Sigmoid colon (tissue), 4 donors: ENCODE results near the gene PRCC.

Experiments
- EP300 ChIP-seq, 4 donors: sonication (generic); formaldehyde crosslinking; IDR thresholded peaks; one replicate each; pipeline ENCODE4 v1.6.1; 2017; ENCODE audit warnings: antibody characterized with exemption in 4 of 4
- POLR2A ChIP-seq, 2 donors: fragments of 450-650 bp; IDR thresholded peaks; one replicate each; pipeline ENCODE4 v1.6.1; 2016; ENCODE audit warnings: antibody characterized with exemption in 2 of 2, mild to moderate bottlenecking in 2 of 2, moderate library complexity in 2 of 2
- POLR2AphosphoS5 ChIP-seq, 4 donors: sonication (generic); formaldehyde crosslinking; IDR thresholded peaks; one replicate each; pipeline ENCODE4 v1.6.1; 2017; ENCODE audit warnings: antibody characterized with exemption in 4 of 4
- TF ChIP-seq, protein P1 (sequence below), 4 experiments: fragments of 450-650 bp in 3 of 4; fragments of 200-600 bp in 1 of 4; IDR thresholded peaks; one replicate each; pipeline ENCODE4 v1.5.1; 2016 to 2019; ENCODE audit warnings: antibody characterized with exemption in 4 of 4, mild to moderate bottlenecking in 3 of 4, moderate library complexity in 2 of 4

DNA sequence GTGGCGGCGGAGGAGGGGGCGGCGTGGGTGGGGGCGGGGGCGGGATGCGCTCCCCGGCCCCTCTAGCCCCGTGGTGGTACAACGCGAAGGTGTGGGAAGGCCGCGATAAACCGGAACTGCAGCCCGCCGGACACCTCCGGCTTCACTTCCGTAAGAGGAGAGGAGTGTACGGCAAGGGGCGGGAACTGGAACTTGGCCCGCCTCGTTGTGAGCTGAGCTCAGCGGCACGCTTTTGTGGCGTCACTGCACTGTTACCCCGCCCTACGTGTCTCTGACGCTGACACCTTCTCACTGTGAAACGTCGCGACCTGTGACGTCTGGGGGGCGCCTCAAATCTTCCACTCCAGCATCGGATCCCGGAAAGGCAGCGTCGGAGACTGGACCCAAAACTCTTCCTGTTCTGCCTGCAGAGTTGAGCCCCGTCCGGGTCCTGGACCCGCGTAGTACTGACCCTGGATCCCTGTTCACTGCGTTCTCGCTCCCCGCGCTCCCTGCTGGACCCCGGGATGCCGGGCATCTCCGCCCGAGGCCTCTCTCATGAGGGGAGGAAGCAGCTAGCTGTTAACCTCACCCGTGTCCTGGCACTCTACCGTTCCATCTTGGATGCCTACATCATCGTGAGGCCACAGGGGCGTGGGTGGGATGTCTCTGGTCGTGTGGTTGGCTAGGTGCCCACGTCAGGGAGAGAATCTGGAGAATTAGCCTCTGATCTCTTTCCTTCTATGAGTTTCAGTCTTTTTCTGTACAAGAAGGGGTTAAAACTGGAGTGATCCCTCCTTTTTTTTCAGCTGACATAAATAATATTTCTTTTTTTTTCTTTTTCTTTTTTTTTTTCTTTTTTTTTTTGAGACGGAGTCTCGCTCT lies 38.5 kb upstream of the PRCC start, which contains the start of gene ISG20L2:
- TF ChIP-seq, protein P1, sequence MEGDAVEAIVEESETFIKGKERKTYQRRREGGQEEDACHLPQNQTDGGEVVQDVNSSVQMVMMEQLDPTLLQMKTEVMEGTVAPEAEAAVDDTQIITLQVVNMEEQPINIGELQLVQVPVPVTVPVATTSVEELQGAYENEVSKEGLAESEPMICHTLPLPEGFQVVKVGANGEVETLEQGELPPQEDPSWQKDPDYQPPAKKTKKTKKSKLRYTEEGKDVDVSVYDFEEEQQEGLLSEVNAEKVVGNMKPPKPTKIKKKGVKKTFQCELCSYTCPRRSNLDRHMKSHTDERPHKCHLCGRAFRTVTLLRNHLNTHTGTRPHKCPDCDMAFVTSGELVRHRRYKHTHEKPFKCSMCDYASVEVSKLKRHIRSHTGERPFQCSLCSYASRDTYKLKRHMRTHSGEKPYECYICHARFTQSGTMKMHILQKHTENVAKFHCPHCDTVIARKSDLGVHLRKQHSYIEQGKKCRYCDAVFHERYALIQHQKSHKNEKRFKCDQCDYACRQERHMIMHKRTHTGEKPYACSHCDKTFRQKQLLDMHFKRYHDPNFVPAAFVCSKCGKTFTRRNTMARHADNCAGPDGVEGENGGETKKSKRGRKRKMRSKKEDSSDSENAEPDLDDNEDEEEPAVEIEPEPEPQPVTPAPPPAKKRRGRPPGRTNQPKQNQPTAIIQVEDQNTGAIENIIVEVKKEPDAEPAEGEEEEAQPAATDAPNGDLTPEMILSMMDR (IDR thresholded peaks at IDR 0.05): no peak
- TF ChIP-seq POLR2A (IDR thresholded peaks at IDR 0.05): peak; percentile 17 to 47
- peak; percentile 73 to 92 (median 76) for TF ChIP-seq POLR2AphosphoS5 (IDR thresholded peaks at IDR 0.05)
- peak in 2 of 4 donors; percentile 36 to 69 for TF ChIP-seq EP300 (IDR thresholded peaks at IDR 0.05)
